GM12872 (cell line): ENCODE measurements around the gene MVB12B.

Source experiments
- TF ChIP-seq, protein P1 (sequence below): IDR thresholded peaks from 3 replicates; pipeline ENCODE4 v1.5.1; 2011; ENCODE audit warnings: low read depth, mild to moderate bottlenecking, low read length, moderate library complexity; ENCODE audit not compliant: insufficient read depth

MVB12B gene

DNA sequence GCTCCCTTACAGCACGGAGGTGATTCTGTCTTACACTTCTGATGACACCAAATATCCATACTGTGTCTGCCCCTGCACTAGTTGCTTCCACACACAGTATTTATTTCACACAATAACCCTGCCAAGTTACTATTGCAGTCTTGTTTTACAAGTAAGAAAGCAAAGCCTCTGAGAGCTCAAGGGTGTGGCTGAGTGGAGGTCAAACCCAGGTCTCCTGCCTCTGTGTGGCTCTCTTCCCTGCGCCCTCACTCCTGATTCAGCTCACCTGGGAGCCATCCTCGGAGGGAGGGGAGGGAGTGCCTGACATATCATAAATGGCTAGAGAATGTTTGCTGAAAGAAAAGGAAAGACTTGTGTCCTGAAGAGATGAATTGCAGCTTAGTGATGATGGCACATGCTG is 41.0 kb downstream of the MVB12B start:
- TF ChIP-seq, protein P1, sequence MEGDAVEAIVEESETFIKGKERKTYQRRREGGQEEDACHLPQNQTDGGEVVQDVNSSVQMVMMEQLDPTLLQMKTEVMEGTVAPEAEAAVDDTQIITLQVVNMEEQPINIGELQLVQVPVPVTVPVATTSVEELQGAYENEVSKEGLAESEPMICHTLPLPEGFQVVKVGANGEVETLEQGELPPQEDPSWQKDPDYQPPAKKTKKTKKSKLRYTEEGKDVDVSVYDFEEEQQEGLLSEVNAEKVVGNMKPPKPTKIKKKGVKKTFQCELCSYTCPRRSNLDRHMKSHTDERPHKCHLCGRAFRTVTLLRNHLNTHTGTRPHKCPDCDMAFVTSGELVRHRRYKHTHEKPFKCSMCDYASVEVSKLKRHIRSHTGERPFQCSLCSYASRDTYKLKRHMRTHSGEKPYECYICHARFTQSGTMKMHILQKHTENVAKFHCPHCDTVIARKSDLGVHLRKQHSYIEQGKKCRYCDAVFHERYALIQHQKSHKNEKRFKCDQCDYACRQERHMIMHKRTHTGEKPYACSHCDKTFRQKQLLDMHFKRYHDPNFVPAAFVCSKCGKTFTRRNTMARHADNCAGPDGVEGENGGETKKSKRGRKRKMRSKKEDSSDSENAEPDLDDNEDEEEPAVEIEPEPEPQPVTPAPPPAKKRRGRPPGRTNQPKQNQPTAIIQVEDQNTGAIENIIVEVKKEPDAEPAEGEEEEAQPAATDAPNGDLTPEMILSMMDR: no peak

DNA sequence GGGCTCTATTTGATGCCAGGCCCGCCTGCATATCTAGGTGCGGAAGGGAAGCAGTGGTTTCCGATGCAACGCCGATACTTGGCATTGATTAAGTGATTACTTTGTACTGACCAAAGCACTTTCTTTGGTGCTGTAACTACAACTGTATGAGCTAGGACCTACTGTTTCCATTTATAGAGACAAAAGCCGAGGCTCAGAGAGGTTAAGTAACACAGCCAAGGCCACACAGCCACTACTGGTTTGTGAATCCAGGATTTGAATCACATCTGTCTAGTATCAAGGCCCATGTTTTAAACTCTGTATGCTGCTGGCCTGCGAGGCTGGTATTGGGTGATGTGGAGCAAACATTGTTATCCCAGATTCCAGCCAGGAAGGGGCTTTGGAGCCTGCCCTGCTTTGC is 41.4 kb downstream of the MVB12B start:
- TF ChIP-seq, protein P1: no peak

DNA sequence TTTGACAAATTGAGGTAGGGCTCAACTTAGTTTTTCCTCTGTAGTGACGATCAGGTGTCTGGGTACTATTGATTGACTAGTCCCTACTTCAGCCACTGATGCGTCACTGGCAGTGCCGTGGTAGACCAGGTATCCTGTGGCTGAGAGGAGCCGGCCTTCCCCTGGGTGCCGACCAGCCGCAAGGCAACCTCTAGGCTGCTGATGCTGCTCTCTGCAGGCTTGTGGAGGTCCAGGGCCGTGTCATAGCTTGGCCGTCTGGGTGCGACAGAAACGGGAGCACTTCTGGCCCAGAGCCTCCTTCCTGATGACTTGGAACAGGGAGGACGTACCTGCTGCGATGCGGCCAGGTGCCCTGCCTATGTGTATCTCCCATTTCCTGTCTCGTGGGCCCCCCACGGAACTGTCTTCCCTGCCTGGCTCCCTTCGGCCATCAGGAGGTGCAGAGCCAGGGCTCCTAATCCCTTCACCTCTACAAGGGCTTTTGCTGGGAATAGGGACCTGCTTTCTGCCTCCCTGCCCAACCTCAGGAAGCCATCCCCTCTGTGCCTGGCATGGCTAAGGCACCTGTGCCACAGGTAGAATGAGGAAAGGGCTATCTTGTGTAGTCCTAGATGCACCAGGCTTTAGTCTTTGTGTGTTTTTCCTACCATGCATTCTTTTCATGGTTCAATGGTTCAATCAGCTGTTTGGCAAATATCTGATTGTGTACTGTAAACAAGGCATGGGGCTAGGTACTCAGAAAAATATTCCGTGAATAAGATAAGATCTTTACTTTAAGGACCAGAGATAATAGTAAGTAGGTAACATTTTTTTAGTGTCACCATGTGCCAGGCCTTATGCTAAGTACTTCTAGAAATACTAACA is 44.6 kb downstream of the MVB12B start:
- TF ChIP-seq, protein P1: no peak

DNA sequence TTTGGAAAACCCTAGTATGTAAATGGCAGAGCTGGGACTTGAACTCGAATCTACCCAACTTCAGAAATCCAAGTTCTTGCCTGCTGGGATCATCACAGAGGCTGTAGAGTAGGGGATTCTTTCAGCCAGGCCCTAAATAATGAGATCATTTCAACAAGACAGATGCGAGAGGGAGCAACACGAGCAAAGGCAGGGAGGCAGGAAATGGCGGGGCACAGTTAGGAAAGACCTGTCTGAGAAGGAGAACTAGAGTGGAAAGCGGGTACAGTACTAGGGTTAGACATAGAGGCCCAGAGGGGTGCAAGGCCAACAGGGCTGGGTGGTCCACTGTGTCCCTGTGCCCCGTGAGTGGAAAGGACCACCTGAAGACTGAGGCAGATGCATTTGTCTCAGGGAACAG is 46.1 kb downstream of the MVB12B start:
- TF ChIP-seq, protein P1: no peak

DNA sequence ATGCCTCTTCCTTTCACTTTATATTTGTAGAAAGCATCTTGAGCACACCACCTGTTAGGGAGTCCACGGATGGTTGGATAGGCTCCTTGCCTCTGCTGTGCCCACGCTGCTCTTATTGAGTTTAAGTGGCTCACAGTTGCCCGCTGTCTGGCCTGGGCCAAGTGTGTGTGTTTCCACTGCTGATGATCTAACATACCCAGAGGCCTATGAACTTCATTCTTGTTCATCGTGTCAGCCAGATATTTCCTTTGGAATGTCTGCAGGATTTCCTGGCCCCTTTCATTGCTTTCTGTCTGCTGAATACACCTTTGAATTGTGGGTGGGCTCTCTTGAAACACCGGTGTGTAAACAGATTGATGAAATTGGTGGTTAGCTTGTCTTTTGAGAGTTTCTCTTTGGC is 46.6 kb downstream of the MVB12B start:
- TF ChIP-seq, protein P1: no peak

DNA sequence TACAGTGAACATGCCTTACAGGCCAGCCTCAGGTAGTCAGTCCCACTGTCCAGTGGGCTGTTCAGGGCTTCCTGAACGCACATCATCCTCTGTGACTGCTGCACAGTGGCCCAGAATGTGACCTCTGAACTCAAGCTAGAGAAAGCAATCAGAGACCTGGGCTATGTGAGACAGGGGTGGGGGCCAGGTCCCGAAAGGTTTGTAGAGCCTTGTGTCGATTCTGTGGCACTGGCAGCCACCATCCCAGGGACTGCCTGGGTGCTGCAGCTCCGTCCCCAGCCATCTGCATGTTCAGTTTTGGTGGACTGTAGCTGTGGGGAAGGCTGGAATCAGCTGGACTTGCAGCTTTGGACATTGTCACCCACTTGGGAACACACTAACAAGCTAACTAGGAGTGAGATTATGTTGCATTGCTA is 47.7 kb downstream of the MVB12B start:
- TF ChIP-seq, protein P1: no peak

DNA sequence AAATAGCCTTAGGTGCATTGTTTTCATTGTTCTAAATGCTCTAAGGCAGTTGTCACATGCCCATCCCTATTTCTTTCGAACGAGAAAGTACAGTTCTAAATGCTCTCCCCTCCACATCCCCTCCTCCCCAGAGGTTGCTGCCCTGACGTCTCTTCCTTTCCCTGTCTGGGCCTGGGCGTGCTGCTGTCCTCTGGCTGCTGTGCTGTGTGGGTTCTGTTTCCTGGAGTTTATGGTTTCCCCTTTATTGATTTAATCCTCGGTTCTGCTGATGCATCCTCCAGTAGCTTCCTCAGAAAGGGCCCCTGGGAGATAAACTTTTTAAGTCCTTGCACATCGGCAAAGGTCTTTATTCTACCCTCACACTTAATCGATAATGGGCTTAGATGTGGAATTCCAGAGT is 48.8 kb downstream of the MVB12B start:
- TF ChIP-seq, protein P1: no peak
